ENCODE results near the gene RBM23. TPM values are rescaled to one million over a fixed set of nuclear protein-coding genes. Genes with fewer than 3 reads are reported as not detected.
"Not testable (repeated sequence)": the region's sequence is repeated elsewhere in the genome, so short reads cannot be mapped to it uniquely, and the experiment has no call there.

RBM23 gene
- total RNA-seq, 1 donor from 2014 or later = 42.1 TPM

DNA sequence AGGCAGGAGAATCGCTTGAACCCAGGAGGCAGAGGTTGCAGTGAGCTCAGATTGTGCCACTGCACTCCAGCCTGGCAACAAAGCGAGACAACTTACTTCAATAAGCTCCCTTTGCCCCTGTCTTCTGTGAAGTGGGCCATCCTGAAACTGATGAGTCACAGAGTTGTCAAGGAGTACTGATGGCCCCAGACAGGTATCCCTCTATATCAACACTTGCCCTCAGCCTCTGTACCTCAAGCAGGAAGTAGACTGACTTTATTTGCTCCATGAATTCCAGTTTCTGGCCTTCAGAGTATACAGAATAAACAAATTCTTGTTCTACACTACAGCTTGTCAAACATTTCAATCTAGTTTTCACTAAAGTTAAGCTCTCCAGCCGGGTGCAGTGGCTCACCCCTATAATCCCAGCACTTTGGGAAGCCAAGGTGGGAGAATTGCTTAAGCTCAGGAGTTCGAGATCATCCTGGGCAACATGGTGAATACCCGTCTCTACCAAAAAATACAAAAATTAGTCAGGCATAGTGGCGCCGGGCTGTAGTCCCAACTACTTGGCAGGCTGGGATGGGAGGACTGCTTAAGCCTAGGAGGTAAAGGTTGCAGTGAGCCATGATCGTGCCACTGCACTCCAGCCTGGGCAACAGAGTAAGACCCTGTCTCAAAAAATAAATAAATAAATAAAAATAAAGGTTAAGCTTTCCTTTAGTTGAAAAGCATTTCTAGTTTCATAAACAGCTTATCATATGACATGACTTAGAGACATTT is 63.8 kb downstream of the RBM23 start:
- Histone ChIP-seq H3K36me3 (no peaks in the 10 kb centered on the region), H3K4me1 (peaks cover 28% of the 10 kb centered on the region), H3K27me3 (ENCODE audit: low read depth) (no peaks in the 10 kb centered on the region), H3K9me3 (replicated peaks) (peaks cover 8% of the 10 kb centered on the region), H3K4me3 (no peak overlapping the region), H3K27ac (replicated peaks) (no peak overlapping the region)
- DNase-seq = no peak
- TF ChIP-seq, protein P1, sequence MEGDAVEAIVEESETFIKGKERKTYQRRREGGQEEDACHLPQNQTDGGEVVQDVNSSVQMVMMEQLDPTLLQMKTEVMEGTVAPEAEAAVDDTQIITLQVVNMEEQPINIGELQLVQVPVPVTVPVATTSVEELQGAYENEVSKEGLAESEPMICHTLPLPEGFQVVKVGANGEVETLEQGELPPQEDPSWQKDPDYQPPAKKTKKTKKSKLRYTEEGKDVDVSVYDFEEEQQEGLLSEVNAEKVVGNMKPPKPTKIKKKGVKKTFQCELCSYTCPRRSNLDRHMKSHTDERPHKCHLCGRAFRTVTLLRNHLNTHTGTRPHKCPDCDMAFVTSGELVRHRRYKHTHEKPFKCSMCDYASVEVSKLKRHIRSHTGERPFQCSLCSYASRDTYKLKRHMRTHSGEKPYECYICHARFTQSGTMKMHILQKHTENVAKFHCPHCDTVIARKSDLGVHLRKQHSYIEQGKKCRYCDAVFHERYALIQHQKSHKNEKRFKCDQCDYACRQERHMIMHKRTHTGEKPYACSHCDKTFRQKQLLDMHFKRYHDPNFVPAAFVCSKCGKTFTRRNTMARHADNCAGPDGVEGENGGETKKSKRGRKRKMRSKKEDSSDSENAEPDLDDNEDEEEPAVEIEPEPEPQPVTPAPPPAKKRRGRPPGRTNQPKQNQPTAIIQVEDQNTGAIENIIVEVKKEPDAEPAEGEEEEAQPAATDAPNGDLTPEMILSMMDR (IDR thresholded peaks at IDR 0.05; ENCODE audit: borderline replicate concordance) = no peak
- intact Hi-C loops (cut with micrococcal nuclease) = loop anchor here (5.0 to 10.0 kb wide), 2 partner anchors 38 to 290 kb away; partner anchors contain the start of gene SLC7A7

DNA sequence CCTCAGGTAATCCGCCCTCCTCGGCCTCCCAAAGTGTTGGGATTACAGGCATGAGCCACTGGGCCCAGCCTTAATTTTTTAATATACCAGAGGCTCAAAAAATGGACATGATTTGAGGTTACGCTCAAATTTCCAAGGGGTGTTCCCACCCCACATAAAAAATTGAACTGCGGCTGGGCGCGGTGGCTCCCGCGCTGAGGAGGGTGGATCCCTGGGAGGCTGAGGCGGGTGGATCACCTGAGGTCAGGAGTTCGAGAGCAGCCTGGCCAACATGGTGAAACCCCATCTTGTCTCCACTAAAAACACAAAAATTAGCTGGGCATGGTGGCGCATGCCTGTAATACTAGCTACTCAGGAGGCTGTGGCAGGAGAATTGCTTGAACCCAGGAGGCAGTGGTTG is 64.7 kb downstream of the RBM23 start:
- not testable (repeated sequence) for H3K27ac ChIP-seq (replicated peaks); H3K4me3 ChIP-seq; H3K36me3 ChIP-seq; DNase-seq; H3K27me3 ChIP-seq (ENCODE audit: low read depth); H3K9me3 ChIP-seq (replicated peaks)
- intact Hi-C loops (cut with micrococcal nuclease) = loop anchor here (5.0 to 10.0 kb wide), 2 partner anchors 37 to 289 kb away; partner anchors contain the start of gene SLC7A7
- peaks cover 36% of the 10 kb centered on the region for H3K4me1 ChIP-seq

DNA sequence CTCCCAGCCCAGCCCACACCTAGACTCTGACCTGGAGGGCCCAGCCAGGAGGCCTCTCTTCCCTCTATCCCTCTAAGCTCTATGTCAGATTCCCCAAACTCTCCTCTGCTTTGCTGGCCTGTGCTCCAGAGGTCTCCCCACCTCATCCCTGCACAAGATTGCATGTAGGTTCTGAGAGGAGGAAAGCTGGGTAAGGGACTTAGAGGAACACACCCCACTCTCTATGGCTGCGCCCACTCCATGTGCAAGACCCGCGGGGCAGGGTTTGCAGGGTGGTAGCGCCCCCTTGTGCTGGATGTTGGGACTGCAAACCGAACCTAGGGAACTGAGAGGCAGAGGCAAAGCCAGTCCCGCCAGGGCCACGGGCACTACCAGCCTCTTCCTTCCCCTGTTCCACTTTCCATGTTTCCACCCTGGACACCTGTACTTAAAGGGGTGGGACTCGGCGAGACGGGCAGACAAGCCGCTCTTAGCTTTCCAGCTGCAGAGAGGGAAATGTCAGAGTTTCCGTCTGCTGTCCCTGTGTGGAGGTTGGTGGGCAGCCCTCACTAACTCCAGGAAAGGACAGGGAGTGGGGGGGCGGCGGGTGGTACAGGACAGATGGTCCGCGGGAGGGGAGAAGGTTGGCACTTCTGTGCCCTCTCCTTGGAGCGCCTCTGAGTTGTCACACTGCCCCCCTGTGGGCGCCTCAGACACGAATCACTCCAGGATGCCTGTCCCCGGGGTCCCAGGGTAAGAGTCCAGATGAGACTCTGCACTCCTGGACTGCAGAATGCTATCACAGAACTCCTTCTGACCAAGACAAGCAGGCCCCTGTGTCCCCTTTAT is 65.8 kb downstream of the RBM23 start:
- Histone ChIP-seq H3K4me1 (peaks cover 48% of the 10 kb centered on the region), H3K27me3 (ENCODE audit: low read depth) (no peaks in the 10 kb centered on the region), H3K36me3 (no peaks in the 10 kb centered on the region), H3K4me3 (peak overlapping the region; percentile 68), H3K27ac (replicated peaks) (peak overlapping the region; percentile 44), H3K9me3 (replicated peaks) (peaks cover 8% of the 10 kb centered on the region)
- TF ChIP-seq, protein P1 (IDR thresholded peaks at IDR 0.05; ENCODE audit: borderline replicate concordance) = peak; percentile 87
- intact Hi-C loops (cut with micrococcal nuclease) = loop anchor here (5.0 to 10.0 kb wide), 2 partner anchors 36 to 288 kb away; partner anchors contain the start of gene SLC7A7
- DNase-seq = peak; percentile 90

DNA sequence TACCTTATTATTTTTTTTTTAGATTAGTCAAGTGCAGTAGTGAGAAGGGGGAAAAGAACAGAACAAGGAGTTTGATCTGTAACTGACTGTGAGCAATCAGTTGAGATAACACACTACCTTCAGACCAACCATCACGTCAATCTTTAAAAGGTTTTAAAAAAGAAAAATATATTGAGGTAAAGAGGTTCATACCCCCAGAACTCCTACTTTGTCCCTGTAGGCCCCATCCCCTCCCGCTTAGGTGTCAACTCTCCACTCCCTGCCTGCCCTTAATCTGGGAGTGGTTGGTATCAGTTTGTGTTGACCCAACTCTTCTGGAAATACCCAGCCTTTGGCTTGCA is 66.4 kb downstream of the RBM23 start:
- no peak for DNase-seq
- Histone ChIP-seq H3K27me3 (ENCODE audit: low read depth) (no peaks in the 10 kb centered on the region), H3K27ac (replicated peaks) (no peak overlapping the region), H3K4me3 (no peak overlapping the region), H3K9me3 (replicated peaks) (peaks cover 8% of the 10 kb centered on the region), H3K4me1 (peaks cover 54% of the 10 kb centered on the region), H3K36me3 (no peaks in the 10 kb centered on the region)
- TF ChIP-seq, protein P1 (IDR thresholded peaks at IDR 0.05; ENCODE audit: borderline replicate concordance) = no peak
- intact Hi-C loops (cut with micrococcal nuclease) = loop anchor here (5.0 to 10.0 kb wide), 2 partner anchors 35 to 288 kb away; partner anchors contain the start of gene SLC7A7

DNA sequence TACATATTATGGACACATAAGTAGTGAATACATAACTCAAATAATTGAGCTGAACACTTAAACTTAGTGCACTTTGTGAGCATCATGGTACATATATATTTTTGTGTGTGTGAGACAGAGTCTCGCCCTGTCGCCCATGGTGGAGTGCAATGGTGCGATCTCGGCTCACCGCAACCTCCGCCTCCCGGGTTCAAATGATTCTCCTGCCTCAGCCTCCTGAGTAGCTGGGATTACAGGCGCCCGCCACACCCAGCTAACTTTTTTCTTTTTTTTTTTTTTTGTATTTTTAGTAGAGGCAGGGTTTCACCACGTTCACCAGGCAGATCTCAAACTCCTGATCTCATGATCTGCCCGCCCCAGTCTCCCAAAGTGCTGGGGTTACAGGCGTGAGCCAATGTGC is 66.8 kb downstream of the RBM23 start:
- not testable (repeated sequence) for DNase-seq; H3K27me3 ChIP-seq (ENCODE audit: low read depth); H3K9me3 ChIP-seq (replicated peaks); H3K36me3 ChIP-seq; H3K4me3 ChIP-seq
- H3K4me1 ChIP-seq = peaks cover 58% of the 10 kb centered on the region
- peak overlapping the region; percentile 88 for H3K27ac ChIP-seq (replicated peaks)
- intact Hi-C loops (cut with micrococcal nuclease) = loop anchor here (5.0 to 10.0 kb wide), 2 partner anchors 35 to 287 kb away; partner anchors contain the start of gene SLC7A7

DNA sequence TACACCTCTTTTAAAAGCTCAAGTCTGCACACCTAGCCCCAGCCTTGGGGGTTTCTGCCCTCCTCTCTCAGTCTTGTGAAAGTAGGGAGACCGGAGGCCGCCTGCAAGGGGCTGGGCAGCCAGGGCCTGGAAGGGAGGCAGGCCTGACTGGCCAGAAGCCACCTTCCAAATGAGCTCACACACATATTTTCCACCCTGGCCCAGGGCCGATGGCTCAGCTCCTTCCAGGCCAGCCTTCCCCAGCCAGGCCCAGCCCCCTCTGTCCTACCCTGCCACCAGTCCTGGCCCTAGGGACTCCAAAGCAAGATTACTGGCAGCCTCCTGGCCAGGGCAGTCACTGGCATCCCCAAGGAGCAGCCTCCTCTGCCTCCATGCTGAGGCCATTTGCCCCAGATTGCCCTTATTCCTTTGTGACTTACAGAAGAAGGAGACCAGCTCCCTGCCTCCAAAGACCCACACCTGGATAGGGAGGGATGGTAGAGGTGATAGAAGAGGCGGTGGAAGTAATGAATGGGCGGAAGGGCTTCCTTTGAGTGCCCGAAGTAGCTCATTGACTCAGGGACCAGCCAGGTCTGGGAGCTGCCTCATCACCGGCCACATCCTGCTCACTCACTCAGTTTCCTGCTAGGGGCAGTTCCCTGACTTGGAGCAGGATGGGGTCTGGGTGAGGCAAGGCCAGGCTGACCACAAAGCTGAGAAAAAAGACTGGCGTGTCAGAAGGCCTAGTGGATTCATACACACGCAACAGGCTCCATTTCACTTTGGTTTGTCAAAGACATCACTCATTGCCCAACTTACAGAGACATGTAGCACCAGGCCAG is 67.8 kb downstream of the RBM23 start:
- Histone ChIP-seq H3K27ac (replicated peaks) (peak overlapping the region; percentile 88), H3K9me3 (replicated peaks) (no peaks in the 10 kb centered on the region), H3K4me3 (no peak overlapping the region), H3K36me3 (peaks cover 5% of the 10 kb centered on the region), H3K4me1 (peaks cover 68% of the 10 kb centered on the region), H3K27me3 (ENCODE audit: low read depth) (no peaks in the 10 kb centered on the region)
- TF ChIP-seq, protein P1 (IDR thresholded peaks at IDR 0.05; ENCODE audit: borderline replicate concordance) = no peak
- intact Hi-C loops (cut with micrococcal nuclease) = loop anchor here (5.0 to 10.0 kb wide), 2 partner anchors 34 to 286 kb away; partner anchors contain the start of gene SLC7A7
- DNase-seq = peak; percentile 91

Measured in left ventricle myocardium inferior (tissue), 1 donor.